GM23338 (cell line): ENCODE data around the gene DGLUCY. TPM values are rescaled to one million over a fixed set of nuclear protein-coding genes. Genes with fewer than 3 reads are reported as not detected.

ENCODE experiments used
- EZH2 ChIP-seq: fragments of 200-600 bp; sonication (generic); IDR thresholded peaks from one replicate; pipeline ENCODE4 v1.8.0; 2017; ENCODE audit warnings: antibody characterized with exemption, mild to moderate bottlenecking, low read depth; ENCODE audit not compliant: unreplicated experiment
- STAT1 ChIP-seq: IDR thresholded peaks from one replicate; pipeline ENCODE4 v1.6.1; 2016; ENCODE audit warnings: antibody characterized with exemption; ENCODE audit not compliant: unreplicated experiment
- ZNF331 ChIP-seq: fragments of 250-450 bp; sonication (Bioruptor Pico); IDR thresholded peaks from 2 replicates; pipeline ENCODE4 v1.5.0; 2020; ENCODE audit warnings: low read depth, mild to moderate bottlenecking, moderate library complexity
- polyA plus RNA-seq: library from polyadenylated mRNA; unstranded; fragments of >200 nt; fragmentation: Nextera tagmentation; extraction: Ambion mirVana; gene quantifications from 2 replicates; pipeline ENCODE4 v1.2.1, GENCODE V29; 2016
- small RNA-seq: library from RNA; depleted of rRNA; stranded (forward); fragments of <200 nt; gene quantifications from one replicate; pipeline ENCODE3, GENCODE V24; 2014; ENCODE audit warnings: low replicate concordance
- total RNA-seq: library from RNA; depleted of rRNA; stranded (reverse); fragments of >200 nt; shearing (Covaris generic); gene quantifications from 2 replicates; pipeline ENCODE4 v1.2.3, GENCODE V29; 2014; rRNA removed

DGLUCY gene
- total and polyA plus RNA-seq, 2 experiments from 2014 or later = 14.6 to 31.6 TPM

- TF ChIP-seq STAT1 = no peak
- TF ChIP-seq ZNF331 (CRISPR knock-in tag) = no peak
- no peak for TF ChIP-seq EZH2
Measured at GRCh38 chr14:91274796-91275195, 160.9 kb downstream of the DGLUCY start (continued).

Small RNAs within 50 kb of the gene (small RNA-seq; reads per million reads assigned to genes)
- not detected for gene RNU7-30P
- gene SNORA11B = 0.92 reads per million, percentile 59 among the genes with 10 or more reads in this experiment

Other genes starting within 250 kb of the DGLUCY start
- 2.0 and 2.1 TPM in 2 replicates for gene RPS6KA5, start 53.4 kb upstream of the DGLUCY start, total RNA-seq
- 2.1 and 2.4 TPM in 2 replicates for gene RPS6KA5, start 53.4 kb upstream of the DGLUCY start, polyA plus RNA-seq
- gene GPR68, start 130.6 kb downstream of the DGLUCY start, total RNA-seq = 0.35 TPM in 2 replicates
- 0.19 and 0.45 TPM in 2 replicates for gene GPR68, start 130.6 kb downstream of the DGLUCY start, polyA plus RNA-seq